Keratinocyte (primary cell): Measurements from ENCODE around the gene MACROH2A1. TPM values are rescaled to one million over a fixed set of nuclear protein-coding genes. Genes with fewer than 3 reads are reported as not detected.

ENCODE experiments used
- DNase-seq: peaks from one replicate; pipeline ENCODE4 v3.0.0-alpha.2; 2011; ENCODE audit warnings: low read depth, missing footprints, low spot score
- FAIRE-seq: peaks from 2 replicates; lab custom pipeline; 2011; peaks lifted over from hg19 to GRCh38; lab: Jason Lieb, UNC
- H2AFZ ChIP-seq: 2 replicates; pipeline ENCODE4 v1.6.0; 2012; ENCODE audit warnings: low read length, control low read depth, inconsistent platforms; ENCODE audit not compliant: control insufficient read depth
- H3K27ac ChIP-seq: 2 replicates; pipeline ENCODE4 v1.5.1; 2011; ENCODE audit warnings: low read length; ENCODE audit not compliant: control insufficient read depth, insufficient read depth
- H3K27me3 ChIP-seq: 3 replicates; pipeline ENCODE4 v1.6.0; 2011; ENCODE audit warnings: low read length; ENCODE audit not compliant: control insufficient read depth, insufficient read depth; ENCODE audit errors: extremely low read depth
- H3K36me3 ChIP-seq, 2 experiments: 2 replicates in 1 of 2; 3 replicates in 1 of 2; pipeline ENCODE4 v1.5.1; 2011; ENCODE audit warnings: low read length in 2 of 2, mild to moderate bottlenecking in 1 of 2; ENCODE audit not compliant: control insufficient read depth in 2 of 2, insufficient read depth in 2 of 2; ENCODE audit errors: extremely low read depth in 1 of 2
- H3K4me1 ChIP-seq: 3 replicates; pipeline ENCODE4 v1.5.1; 2011; ENCODE audit warnings: low read length; ENCODE audit not compliant: control insufficient read depth, insufficient read depth; ENCODE audit errors: extremely low read depth
- H3K4me2 ChIP-seq: 3 replicates; pipeline ENCODE4 v1.6.0; 2011; ENCODE audit warnings: low read depth, low read length; ENCODE audit not compliant: control insufficient read depth, insufficient read depth; ENCODE audit errors: extremely low read depth
- H3K4me3 ChIP-seq, 3 experiments: fragments of 200-600 bp in 1 of 3; sonication (generic) in 1 of 3; 2 replicates in 2 of 3; 3 replicates in 1 of 3; pipeline ENCODE4 v1.5.1; 2011 to 2016; ENCODE audit warnings: low read length in 3 of 3, mild to moderate bottlenecking in 3 of 3, control low read depth in 2 of 3, inconsistent platforms in 1 of 3, low read depth in 1 of 3, mixed read lengths in 1 of 3, mixed run types in 1 of 3, moderate library complexity in 1 of 3; ENCODE audit not compliant: control insufficient read depth in 2 of 3, insufficient read depth in 2 of 3; ENCODE audit errors: extremely low read depth in 1 of 3
- H3K79me2 ChIP-seq: 2 replicates; pipeline ENCODE4 v1.6.0; 2012; ENCODE audit warnings: low read length; ENCODE audit not compliant: control insufficient read depth, insufficient read depth
- H3K9ac ChIP-seq: 3 replicates; pipeline ENCODE4 v1.6.0; 2011; ENCODE audit warnings: low read length; ENCODE audit not compliant: control insufficient read depth, insufficient read depth; ENCODE audit errors: extremely low read depth
- H3K9me1 ChIP-seq: 3 replicates; pipeline ENCODE4 v1.6.0; 2011; ENCODE audit warnings: low read length; ENCODE audit not compliant: control insufficient read depth, insufficient read depth; ENCODE audit errors: extremely low read depth
- H3K9me3 ChIP-seq: 2 replicates; pipeline ENCODE4 v1.5.1; 2012; ENCODE audit warnings: low read depth, low read length; ENCODE audit not compliant: control insufficient read depth
- H4K20me1 ChIP-seq: 3 replicates; pipeline ENCODE4 v1.6.0; 2011; ENCODE audit warnings: low read length; ENCODE audit not compliant: control insufficient read depth, insufficient read depth; ENCODE audit errors: extremely low read depth
- CTCF ChIP-seq, 3 experiments: IDR thresholded peaks in 1 of 3; conservative IDR thresholded peaks in 1 of 3; optimal IDR thresholded peaks in 1 of 3; 2 replicates in 2 of 3; 3 replicates in 1 of 3; pipeline versions ENCODE3 to v1.5.1; 2011; ENCODE audit warnings: low read length in 3 of 3, mild to moderate bottlenecking in 3 of 3, moderate library complexity in 2 of 3, control low read depth in 1 of 3, inconsistent platforms in 1 of 3; ENCODE audit not compliant: insufficient read depth in 2 of 3; ENCODE audit errors: extremely low read depth in 1 of 3
- EZH2 ChIP-seq: IDR thresholded peaks from one replicate; pipeline ENCODE4 v1.6.1; 2012; ENCODE audit warnings: inconsistent platforms, mild to moderate bottlenecking, low read length, moderate library complexity
- dilution Hi-C: fragments of 300-500 bp; cut with MboI; formaldehyde crosslinking; loops from one replicate; pipeline ENCODE4 v1.7.0; 2020; ENCODE audit warnings: low sequenced_read_pairs; ENCODE audit not compliant: extremely low pct_ligation_motif_present
- polyA plus RNA-seq, 5 experiments: library from polyadenylated mRNA; depleted of rRNA in 3 of 5; stranded (reverse) in 3 of 5; stranded (forward) in 1 of 5; unstranded in 1 of 5; fragments of >200 nt; gene quantifications; 1 replicate in 1 of 5; 2 replicates in 3 of 5; 3 replicates in 1 of 5; pipeline versions ENCODE4 v1.2.1 to v1.2.3, GENCODE V29; 2011 to 2012; ENCODE audit warnings: missing spikeins in 2 of 5, low read depth in 1 of 5, low replicate concordance in 1 of 5

The MACROH2A1 gene
- polyA plus RNA-seq, 1 donor (not counting 4 experiments of a cell fraction or from before 2014, with no cell fraction given) = 208 TPM

DNA sequence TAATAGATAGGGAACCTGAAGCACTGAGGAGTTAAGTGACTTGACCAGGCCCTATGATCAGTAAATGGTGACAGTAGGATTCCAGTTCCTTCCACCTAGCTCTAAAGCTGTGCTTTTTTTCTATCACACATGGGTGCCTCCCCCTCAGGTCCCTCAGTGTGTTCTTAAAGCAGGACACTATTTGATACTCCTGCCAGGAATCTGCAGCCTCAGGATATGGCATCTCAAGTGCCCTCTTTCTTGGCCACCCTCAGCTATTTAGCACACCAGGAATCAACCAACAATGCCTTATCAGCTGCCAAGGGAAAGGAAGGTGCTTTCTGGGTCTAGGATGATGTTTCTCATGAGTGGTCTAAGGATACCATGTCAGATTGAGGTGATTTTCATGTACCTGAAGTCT lies 49.1 kb downstream of the MACROH2A1 start:
- Histone ChIP-seq H2AFZ (no peak overlapping the region), H3K36me3 (peaks cover 25 to 46% of the 10 kb centered on the region in 2 experiments), H4K20me1 (peaks cover 3% of the 10 kb centered on the region), H3K9me1 (no peaks in the 10 kb centered on the region), H3K9ac (no peak overlapping the region), H3K4me2 (no peak overlapping the region), H3K9me3 (no peaks in the 10 kb centered on the region), H3K27ac (no peak overlapping the region), H3K4me3 (no peak overlapping the region), H3K79me2 (no peaks in the 10 kb centered on the region), H3K27me3 (no peaks in the 10 kb centered on the region), H3K4me1 (no peaks in the 10 kb centered on the region)
- dilution Hi-C loops = no loop called here
- TF ChIP-seq EZH2 = no peak
- TF ChIP-seq CTCF (optimal IDR thresholded peaks at IDR 0.05 in 1 of 3, IDR thresholded peaks at IDR 0.05 in 1 of 3, conservative IDR thresholded peaks at IDR 0.05 in 1 of 3; ENCODE audit: extremely low read depth in 1 of 3, insufficient read depth in 2 of 3, low read length in 3 of 3) = no peak
- no peak for DNase-seq
- FAIRE-seq = no peak

DNA sequence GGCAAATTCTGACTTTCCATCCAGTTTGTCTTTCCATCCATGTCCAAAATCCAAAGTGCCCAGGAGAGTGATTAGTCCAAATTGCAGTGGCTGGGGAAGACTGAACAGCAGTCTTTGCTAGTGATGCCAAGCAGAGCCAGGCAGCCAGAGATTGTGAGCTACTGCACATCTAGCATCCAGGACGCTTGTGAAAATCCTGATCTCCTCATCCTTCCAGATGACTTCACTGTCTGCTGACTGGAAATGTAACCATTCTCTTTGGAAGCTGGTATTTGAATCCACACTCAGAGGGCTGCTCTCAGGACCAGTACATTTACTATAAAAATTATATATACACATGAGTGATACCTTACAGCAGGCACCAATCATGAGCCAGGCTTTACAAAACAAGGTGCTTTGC lies 49.6 kb downstream of the MACROH2A1 start:
- H3K4me3 ChIP-seq = no peak overlapping the region
- no peak overlapping the region for H3K4me2 ChIP-seq
- H3K9ac ChIP-seq = no peak overlapping the region
- H3K27ac ChIP-seq = no peak overlapping the region
- H4K20me1 ChIP-seq = peaks cover 3% of the 10 kb centered on the region
- H2AFZ ChIP-seq = no peak overlapping the region
- peaks cover 26 to 48% of the 10 kb centered on the region in 2 experiments for H3K36me3 ChIP-seq
- no peaks in the 10 kb centered on the region for H3K79me2 ChIP-seq
- dilution Hi-C loops = no loop called here
- FAIRE-seq (no peak), DNase-seq (no peak)
- H3K4me1 ChIP-seq = no peaks in the 10 kb centered on the region
- no peaks in the 10 kb centered on the region for H3K9me1 ChIP-seq
- H3K9me3 ChIP-seq = no peaks in the 10 kb centered on the region
- TF ChIP-seq CTCF (optimal IDR thresholded peaks at IDR 0.05 in 1 of 3, IDR thresholded peaks at IDR 0.05 in 1 of 3, conservative IDR thresholded peaks at IDR 0.05 in 1 of 3; ENCODE audit: extremely low read depth in 1 of 3, insufficient read depth in 2 of 3, low read length in 3 of 3) = no peak
- TF ChIP-seq EZH2 = no peak
- H3K27me3 ChIP-seq = no peaks in the 10 kb centered on the region
